Measurements from ENCODE around the gene ASPSCR1.

ASPSCR1 gene

DNA sequence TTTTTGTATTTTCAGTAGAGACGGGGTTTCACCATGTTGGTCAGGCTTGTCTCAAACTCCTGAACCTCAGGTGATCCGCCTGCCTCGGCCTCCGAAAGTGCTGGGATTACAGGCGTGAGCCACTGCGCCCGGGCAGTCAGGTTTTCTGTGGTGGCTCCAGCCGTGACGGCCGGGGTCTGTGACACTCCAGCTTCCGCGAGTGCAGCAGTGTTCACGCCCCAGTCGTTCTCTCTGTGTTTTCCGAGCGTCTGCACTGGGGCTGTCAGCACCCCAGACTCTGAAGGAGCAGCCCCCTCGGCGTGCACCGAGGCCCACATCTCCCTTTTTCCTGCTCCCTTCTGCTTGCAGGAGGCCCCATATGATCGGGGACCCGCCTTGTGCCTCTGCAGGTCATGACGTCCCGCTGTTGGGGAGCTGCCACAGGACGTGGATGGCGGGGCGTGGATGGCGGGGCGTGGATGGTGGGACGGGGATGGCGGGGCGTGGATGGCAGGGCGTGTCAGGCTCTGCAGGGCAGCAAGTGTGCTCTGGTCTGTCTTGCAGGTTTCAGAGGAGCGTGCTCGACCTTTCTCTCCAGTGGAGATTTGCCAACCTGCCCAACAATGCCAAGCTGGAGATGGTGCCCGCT, 5.7 kb downstream of the ASPSCR1 start:
- Mint-ChIP-seq H3K4me3 (no peak overlapping the region), H3K36me3 (peaks cover 50% of the 10 kb centered on the region), H3K4me1 (peaks cover 40% of the 10 kb centered on the region), H3K9me3 (no peaks in the 10 kb centered on the region), H3K27ac (no peak overlapping the region)
- no peak for DNase-seq (ENCODE audit: low spot score in 2 of 2)
- ATAC-seq: no peak

DNA sequence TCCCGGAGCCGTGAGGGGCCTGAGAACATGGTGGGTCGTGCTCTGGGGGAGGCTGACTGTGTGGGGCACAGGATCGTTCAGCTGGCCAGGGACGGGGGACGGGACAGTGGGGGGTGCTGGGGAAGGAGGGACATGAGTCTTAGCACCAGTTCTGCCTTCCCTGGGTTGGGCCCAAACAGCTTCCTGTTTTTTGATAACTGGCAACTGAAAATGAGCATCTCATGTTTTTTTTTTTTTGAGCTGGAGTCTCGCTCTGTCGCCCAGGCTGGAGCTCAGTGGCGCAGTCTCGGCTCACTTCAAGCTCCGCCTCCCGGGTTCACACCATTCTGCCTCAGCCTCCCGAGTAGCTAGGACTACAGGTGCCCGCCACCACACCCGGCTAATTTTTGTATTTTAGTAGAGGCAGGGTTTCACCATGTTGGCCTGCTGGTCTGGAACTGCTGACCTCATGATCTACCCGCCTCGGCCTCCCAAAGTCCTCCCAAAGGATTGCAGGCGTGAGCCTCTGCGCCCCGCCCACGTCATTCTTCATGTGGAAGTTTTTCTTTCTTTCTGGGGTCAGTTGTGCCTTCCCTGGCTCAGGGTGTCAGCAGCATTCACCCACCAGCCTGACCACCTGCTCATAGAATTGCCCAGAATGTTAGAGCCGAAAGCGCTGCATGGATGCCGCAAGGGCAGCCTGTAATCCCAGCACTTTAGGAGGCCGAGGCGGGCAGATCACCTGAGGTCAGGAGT, 6.4 kb downstream of the ASPSCR1 start:
- DNase-seq (ENCODE audit: low spot score in 2 of 2): no peak
- H3K4me1 Mint-ChIP-seq: peaks cover 33% of the 10 kb centered on the region

DNA sequence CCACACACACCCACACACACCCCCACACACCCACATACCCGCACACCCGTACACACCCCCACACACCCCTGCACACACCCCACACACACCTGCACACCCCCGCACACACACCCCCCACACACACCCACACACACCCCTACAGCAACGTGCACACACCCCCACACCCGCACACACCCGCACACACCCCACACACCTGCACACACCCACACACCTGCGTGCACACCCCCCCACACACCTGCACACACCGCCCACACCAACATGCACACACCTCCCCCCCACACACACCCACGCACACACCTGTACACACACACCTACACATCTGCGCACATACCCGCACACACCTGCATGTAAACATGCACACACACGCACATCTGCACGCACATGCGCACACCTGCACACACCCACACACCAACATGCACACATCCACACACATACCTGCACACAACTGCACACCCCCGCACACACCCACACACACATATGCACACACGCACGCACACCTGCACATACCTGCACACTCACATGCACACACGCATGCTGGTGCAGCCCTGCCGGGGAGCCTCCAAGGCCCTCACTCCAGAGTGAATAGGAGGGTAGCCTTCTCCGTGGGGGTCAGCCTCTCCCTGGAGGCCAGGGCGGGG, 7.5 kb downstream of the ASPSCR1 start:
- H3K9me3 Mint-ChIP-seq: no peaks in the 10 kb centered on the region
- H3K36me3 Mint-ChIP-seq: peaks cover 42% of the 10 kb centered on the region
- ATAC-seq: no peak
- H3K27ac Mint-ChIP-seq: no peak overlapping the region
- peaks cover 22% of the 10 kb centered on the region for H3K4me1 Mint-ChIP-seq
- DNase-seq (ENCODE audit: low spot score in 2 of 2): no peak
- no peak overlapping the region for H3K4me3 Mint-ChIP-seq

More for the DNA sequence above, 6.4 kb downstream of the ASPSCR1 start:
- Mint-ChIP-seq H3K27ac (no peak overlapping the region), H3K36me3 (peaks cover 49% of the 10 kb centered on the region), H3K9me3 (no peaks in the 10 kb centered on the region), H3K4me3 (no peak overlapping the region)
- no peak for ATAC-seq

DNA sequence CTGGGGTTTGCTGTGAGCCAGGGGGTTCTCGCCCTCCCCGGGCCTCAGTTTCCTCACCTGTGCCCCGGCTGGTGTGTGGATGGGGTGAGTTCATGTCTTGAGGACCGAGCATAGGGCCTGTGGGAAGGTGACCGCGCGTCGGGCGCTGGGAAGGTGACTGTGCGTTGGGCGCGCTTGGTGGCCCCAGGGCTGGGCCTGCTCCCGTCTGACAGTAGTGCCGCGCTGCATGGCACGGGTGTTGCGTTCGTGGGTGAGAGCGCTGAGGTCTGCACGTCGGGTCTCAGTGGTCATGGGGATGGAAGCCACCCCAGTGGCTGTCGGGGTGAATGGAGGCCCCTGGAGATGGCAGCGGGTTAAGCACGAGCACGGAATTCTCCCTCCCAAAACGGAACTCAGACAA, 9.2 kb downstream of the ASPSCR1 start:
- Mint-ChIP-seq H3K27ac (no peak overlapping the region), H3K4me1 (peaks cover 20% of the 10 kb centered on the region), H3K4me3 (no peak overlapping the region), H3K9me3 (no peaks in the 10 kb centered on the region), H3K36me3 (peaks cover 38% of the 10 kb centered on the region)
- DNase-seq (ENCODE audit: low spot score in 2 of 2): no peak
- no peak for ATAC-seq

DNA sequence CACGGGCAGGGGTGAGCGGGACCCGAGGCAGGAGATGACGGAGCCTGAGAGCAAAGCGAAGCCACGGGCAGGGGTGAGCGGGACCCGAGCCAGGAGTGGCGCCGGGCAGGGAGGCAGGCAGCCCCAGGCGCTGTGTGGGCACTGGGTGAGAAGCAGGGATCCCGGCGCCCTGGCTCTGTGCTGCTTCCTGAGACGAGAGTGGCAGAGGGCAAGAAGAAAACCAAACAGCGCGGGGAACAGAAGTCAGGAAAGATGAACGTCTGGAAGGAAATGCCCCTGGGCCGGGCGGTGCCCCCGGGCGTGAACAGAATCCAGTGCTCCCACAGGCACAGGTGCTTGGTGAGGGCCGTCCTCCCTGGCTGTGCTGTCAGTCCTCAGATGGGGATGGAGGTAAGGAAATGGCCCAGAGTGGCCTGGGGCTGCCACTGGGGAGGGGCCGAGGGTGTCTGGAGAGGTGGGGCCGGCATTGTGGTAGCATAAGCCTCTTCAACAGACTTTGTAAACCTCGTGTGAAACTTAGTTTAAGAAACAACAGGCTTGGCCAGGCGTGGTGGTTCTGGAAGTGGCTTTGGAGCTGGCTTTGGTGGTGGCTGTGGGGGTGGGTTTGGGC, 9.8 kb downstream of the ASPSCR1 start:
- ATAC-seq (no peak), DNase-seq (ENCODE audit: low spot score in 2 of 2) (no peak)
- peaks cover 18% of the 10 kb centered on the region for H3K4me1 Mint-ChIP-seq
- peaks cover 35% of the 10 kb centered on the region for H3K36me3 Mint-ChIP-seq
- peak overlapping the region; percentile 29 for H3K27ac Mint-ChIP-seq
- H3K4me3 Mint-ChIP-seq: no peak overlapping the region
- H3K9me3 Mint-ChIP-seq: no peaks in the 10 kb centered on the region

DNA sequence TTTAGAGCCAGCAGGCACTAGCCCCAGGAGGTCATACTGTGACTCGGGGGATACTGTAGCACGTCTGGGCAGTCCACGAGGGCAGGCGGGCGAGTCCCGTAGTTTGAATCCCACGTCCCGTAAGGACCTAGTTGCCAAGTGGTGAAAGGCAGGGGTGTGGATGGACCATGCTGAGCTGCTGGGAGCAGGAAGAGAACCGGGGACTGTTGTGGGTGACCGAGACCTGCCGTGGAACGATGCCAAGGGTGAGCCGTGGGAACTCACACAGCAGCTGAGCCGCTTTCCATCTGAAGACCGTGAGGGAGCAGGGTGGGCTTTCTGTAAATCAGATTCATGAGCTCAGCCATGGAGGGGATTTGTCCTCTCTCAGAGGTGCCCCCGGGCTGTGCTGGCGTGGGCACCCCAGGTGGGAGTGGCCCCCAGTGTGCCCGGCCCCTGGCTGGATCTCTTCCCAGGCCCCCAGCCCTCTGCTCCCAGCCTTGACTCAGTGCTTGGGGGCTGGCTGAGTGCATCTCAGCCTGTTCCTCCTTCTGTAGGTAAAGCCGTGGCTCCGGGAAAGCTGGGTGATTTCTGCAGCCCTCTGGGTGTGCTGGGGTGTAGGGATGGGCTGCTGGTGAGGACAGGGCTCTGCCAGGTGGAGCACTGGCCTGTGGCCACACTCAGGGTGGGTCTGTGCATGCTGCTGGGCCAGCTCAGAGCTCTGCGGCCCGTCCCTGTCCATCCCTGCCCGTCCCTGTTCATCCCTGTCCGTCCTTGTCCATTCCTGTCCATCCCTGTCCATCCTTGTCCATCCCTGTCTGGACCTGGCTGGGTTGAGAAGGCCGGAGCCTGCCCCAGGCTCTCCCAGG, 13.6 kb downstream of the ASPSCR1 start:
- peaks cover 12% of the 10 kb centered on the region for H3K4me1 Mint-ChIP-seq
- no peak for DNase-seq (ENCODE audit: low spot score in 2 of 2)
- no peak overlapping the region for H3K4me3 Mint-ChIP-seq
- no peak for ATAC-seq
- H3K36me3 Mint-ChIP-seq: peaks cover 10% of the 10 kb centered on the region
- no peaks in the 10 kb centered on the region for H3K9me3 Mint-ChIP-seq
- H3K27ac Mint-ChIP-seq: peak overlapping the region; percentile 46

DNA sequence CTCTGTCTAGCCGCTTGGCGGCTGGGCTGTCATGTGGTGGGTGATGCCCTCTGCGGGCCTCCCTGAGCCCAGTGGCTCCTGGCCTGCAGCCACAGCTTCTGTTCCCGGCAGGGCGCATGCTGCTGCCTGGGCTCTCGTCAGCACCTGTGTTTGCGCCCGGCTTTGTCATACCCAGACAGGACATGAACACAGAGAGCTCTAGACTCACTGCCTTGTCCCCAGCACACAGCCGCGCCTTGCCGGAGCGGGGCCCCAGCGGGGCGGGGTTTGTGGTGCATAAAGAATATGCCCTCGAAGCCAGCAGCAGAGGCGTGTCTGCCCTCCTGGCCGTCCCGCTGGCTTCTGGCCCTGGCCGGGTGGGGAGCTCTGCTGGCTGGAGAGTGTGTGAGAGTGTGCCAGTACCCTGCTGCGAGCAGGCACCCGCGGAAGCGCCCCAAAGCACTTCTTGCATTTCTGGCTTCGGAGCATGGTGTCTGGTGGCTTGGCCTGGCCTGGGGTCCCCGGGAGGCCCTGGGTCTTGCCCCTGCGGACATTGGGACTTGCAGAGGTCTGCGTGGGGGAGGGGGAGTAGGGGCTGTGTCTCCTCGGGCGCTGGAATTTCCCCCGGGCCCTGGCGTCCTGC, 14.4 kb downstream of the ASPSCR1 start:
- DNase-seq (ENCODE audit: low spot score in 2 of 2) (no peak), ATAC-seq (no peak)
- Mint-ChIP-seq H3K4me1 (peaks cover 7% of the 10 kb centered on the region), H3K36me3 (peaks cover 7% of the 10 kb centered on the region), H3K27ac (no peak overlapping the region), H3K9me3 (no peaks in the 10 kb centered on the region), H3K4me3 (no peak overlapping the region)

DNA sequence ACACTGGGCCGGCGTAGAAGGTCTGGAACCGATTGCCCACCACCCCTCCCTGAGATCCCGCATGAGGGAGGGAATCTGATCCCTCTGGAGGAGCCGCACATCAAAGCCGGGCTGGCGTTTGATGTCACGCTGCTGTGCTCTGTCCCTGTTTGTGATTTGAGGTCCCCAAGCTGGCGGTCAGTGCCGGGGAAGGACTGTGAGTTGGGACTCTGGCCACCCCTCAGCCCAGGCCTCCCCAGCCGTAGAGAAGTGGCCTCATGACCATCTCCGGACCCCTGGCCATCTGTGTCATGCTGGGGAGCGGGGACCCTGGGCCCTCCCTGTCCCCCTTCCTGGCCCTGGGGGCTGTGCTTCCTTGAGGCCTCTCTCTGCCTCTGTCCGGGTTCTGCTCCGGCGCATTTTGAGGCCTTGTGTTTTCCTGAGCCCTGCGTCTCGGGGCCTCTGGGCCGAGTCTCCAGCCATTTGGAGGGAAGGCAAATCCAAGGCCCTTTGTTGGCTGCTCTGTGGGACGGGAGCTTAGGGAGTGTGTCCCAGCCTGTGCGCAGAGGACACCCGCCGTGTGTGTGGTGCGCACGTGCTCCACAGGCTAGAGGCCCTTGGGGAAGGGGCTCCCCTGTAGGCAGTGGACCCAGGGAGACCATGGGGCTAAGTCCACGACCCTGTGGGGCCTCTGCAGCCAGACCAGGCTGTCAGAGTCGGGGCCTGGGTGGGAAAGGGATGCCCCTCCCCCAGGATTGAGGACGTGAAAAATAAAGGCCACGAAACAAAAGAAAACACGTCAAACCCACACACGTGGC, 15.1 kb downstream of the ASPSCR1 start:
- ATAC-seq: no peak
- Mint-ChIP-seq H3K4me3 (no peak overlapping the region), H3K4me1 (peaks cover 7% of the 10 kb centered on the region), H3K36me3 (peaks cover 7% of the 10 kb centered on the region), H3K27ac (no peak overlapping the region), H3K9me3 (no peaks in the 10 kb centered on the region)
- no peak for DNase-seq (ENCODE audit: low spot score in 2 of 2)

DNA sequence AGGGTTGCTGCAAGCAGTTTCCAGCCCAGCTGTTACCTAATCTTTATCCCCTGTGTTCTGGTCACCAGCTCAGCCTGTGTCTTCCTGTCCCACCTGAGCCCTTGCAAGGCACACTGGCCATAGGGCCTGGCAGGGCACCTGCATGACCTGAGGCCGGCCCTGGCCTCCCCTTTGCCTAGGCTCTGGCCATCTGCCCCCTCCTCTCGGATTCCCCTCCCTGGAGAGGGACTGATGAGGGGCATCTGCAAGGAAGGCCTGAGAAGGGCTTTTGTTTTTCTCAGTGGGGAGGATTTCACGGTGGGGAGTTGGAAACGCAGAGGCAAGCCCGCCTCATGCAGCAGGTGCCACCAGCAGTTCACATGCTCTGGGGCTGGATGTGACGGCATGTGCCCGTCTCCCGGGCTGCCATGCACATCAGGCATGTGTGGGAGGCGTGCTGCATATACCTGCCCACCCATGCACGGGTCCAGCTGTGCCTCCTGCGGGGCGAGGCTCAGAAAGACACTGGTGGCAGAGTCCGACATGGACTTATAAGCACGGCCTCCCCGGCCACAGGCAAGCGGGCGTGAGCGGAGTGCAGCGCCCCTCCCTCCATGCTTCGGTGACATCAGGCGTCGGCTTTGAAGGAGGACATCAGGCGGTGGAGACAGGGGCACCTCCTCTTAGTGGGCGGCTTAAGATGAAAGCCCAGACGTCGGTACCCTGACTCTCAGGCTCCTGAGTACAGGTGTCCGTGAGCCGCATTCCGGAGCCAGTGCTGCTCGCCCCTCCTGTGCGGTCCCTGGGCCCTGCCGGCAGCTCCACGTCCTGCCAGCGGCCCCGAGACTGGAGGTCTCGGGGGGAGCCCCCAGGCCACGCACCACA, 16.5 kb downstream of the ASPSCR1 start:
- Mint-ChIP-seq H3K4me3 (no peak overlapping the region), H3K4me1 (peaks cover 7% of the 10 kb centered on the region), H3K9me3 (no peaks in the 10 kb centered on the region), H3K36me3 (peaks cover 7% of the 10 kb centered on the region), H3K27ac (no peak overlapping the region)
- DNase-seq (ENCODE audit: low spot score in 2 of 2) (no peak), ATAC-seq (no peak)

DNA sequence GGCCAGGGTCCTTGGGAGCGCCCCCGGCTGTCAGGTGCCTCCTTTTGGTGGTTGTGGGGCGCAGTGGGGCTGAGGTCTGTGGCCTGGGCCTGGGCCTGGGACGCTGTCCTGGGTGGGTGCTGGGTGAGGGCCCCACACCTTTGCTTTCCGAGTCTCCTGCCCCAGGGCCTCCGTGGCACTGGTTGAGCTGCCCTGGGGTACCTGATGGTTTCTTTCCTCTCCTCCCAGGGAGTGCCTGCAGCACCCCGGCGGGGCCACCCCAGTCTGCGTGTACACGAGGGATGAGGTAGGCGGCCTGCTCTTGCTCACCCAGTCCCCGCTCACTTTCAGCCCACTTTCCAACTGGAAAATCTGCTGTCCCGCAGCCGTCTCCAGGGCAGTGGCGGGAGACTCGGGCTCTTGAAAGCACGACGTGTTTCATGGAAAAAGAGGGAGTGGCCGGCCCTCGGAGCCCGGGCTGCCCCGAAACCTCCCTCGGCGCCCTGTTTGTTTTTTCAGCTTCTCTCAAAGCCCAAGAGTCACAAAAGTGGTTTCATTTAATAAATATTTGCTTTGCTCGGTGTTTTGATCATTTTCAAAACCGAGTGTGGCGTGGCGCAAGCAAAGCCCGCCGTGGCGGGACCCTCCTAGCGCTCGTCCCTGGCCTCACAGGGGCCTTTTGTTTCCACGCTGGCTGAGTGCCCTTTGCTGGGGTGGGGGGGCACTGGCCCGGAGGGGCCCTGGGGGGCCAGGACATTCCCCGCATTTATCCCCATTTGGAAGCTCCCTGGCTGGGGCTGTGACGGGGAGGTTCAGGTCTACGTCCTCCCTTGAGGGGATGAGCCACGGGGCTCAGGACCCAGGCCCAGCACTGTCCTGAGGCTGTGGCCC, 17.4 kb downstream of the ASPSCR1 start:
- H3K4me3 Mint-ChIP-seq: no peak overlapping the region
- peaks cover 7% of the 10 kb centered on the region for H3K36me3 Mint-ChIP-seq
- peaks cover 7% of the 10 kb centered on the region for H3K4me1 Mint-ChIP-seq
- no peaks in the 10 kb centered on the region for H3K9me3 Mint-ChIP-seq
- DNase-seq (ENCODE audit: low spot score in 2 of 2): no peak
- H3K27ac Mint-ChIP-seq: no peak overlapping the region
- no peak for ATAC-seq

DNA sequence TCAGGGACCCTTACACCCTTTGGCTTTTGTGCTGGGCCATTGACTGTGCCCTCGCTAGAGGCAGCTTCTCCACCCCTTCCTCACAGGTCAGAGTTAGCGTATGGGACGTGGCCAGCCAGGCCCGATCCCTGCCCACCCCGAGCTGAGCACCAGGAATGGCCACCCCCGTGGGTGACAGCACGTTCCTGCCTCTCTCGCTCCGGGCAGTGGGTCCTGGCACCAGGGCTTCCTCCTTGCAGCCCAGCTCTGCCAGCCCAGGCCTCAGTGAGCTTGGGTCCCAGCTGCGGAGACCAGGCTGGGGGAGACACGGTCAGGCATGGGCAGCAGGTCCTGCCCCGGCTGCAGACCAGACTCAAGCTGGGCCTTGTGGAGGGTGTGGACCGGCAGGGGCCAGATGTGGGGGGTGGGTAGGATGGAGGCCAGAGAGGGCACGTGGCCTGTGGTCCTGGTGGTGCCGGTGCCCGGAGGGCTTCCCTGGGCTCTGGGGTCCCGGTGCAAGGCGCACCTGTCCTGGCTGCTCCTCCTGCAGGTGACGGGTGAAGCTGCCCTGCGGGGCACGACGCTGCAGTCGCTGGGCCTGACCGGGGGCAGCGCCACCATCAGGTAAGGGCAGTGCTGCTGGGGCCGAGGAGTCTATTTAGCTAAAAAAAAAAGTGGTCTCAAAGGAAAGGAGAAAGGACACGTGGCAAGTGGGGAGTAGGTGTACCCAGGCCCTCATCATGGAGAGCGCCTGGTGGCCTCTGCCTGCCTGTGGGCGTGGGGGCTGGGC, 18.2 kb downstream of the ASPSCR1 start:
- DNase-seq (ENCODE audit: low spot score in 2 of 2) (no peak), ATAC-seq (no peak)
- no peak overlapping the region for H3K27ac Mint-ChIP-seq
- H3K36me3 Mint-ChIP-seq: peaks cover 7% of the 10 kb centered on the region
- H3K4me1 Mint-ChIP-seq: peaks cover 3% of the 10 kb centered on the region
- H3K4me3 Mint-ChIP-seq: no peak overlapping the region
- no peaks in the 10 kb centered on the region for H3K9me3 Mint-ChIP-seq

DNA sequence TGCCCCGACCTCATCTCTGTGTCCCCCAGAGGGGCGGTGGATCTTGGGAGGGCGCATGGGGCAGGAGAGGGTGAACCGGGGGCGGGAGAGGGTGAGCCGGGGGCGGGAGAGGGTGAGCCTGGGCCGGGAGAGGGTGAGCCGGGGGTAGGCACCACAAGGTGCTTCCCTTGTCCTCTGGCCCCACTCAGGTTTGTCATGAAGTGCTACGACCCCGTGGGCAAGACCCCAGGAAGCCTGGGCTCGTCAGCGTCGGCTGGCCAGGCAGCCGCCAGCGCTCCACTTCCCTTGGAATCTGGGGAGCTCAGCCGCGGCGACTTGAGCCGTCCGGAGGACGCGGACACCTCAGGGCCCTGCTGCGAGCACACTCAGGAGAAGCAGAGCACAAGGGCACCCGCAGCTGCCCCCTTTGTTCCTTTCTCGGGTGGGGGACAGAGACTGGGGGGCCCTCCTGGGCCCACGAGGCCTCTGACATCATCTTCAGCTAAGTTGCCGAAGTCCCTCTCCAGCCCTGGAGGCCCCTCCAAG, 18.9 kb downstream of the ASPSCR1 start:
- H3K9me3 Mint-ChIP-seq: no peaks in the 10 kb centered on the region
- H3K27ac Mint-ChIP-seq: no peak overlapping the region
- ATAC-seq (no peak), DNase-seq (ENCODE audit: low spot score in 2 of 2) (no peak)
- H3K4me3 Mint-ChIP-seq: no peak overlapping the region
- no peaks in the 10 kb centered on the region for H3K4me1 Mint-ChIP-seq
- H3K36me3 Mint-ChIP-seq: peaks cover 7% of the 10 kb centered on the region

Data from stimulated activated effector memory CD8-positive, alpha-beta T cell treated with anti-CD3 and anti-CD28 coated beads, Interleukin-12 subunit alpha, Interleukin-12 subunit beta, amount 100 ng/mL, for 72 hours (primary cell).